Breast epithelium (tissue), 3 donors: ENCODE measurements around the gene KPTN.

Experiments used
- POLR2A ChIP-seq: fragments of 450-650 bp; IDR thresholded peaks from one replicate; pipeline ENCODE4 v1.6.1; 2016; ENCODE audit warnings: antibody characterized with exemption, mild to moderate bottlenecking, moderate library complexity
- POLR2AphosphoS5 ChIP-seq, 3 donors: sonication (generic); formaldehyde crosslinking; IDR thresholded peaks; one replicate each; pipeline ENCODE4 v1.6.1; 2017; ENCODE audit warnings: antibody characterized with exemption in 3 of 3
- TF ChIP-seq, protein P1 (sequence below), 3 donors: fragments of 450-650 bp; IDR thresholded peaks; one replicate each; pipeline ENCODE4 v1.5.1; 2016 to 2017; ENCODE audit warnings: antibody characterized with exemption in 3 of 3, mild to moderate bottlenecking in 3 of 3, moderate library complexity in 3 of 3

GRCh38 chr19:47469363-47469700, 14.7 kb downstream of the KPTN start:
- TF ChIP-seq POLR2A (no peak), POLR2AphosphoS5 (IDR thresholded peaks at IDR 0.05) (no peak)
- TF ChIP-seq, protein P1, sequence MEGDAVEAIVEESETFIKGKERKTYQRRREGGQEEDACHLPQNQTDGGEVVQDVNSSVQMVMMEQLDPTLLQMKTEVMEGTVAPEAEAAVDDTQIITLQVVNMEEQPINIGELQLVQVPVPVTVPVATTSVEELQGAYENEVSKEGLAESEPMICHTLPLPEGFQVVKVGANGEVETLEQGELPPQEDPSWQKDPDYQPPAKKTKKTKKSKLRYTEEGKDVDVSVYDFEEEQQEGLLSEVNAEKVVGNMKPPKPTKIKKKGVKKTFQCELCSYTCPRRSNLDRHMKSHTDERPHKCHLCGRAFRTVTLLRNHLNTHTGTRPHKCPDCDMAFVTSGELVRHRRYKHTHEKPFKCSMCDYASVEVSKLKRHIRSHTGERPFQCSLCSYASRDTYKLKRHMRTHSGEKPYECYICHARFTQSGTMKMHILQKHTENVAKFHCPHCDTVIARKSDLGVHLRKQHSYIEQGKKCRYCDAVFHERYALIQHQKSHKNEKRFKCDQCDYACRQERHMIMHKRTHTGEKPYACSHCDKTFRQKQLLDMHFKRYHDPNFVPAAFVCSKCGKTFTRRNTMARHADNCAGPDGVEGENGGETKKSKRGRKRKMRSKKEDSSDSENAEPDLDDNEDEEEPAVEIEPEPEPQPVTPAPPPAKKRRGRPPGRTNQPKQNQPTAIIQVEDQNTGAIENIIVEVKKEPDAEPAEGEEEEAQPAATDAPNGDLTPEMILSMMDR (IDR thresholded peaks at IDR 0.05), result no peak
